HepG2 (cell line): ENCODE measurements around the gene NDUFA8. TPM values are rescaled to one million over a fixed set of nuclear protein-coding genes. Genes with fewer than 3 reads are reported as not detected.

ENCODE experiments used
- ATAC-seq: fragments of 200-7000 bp; cut with Tn5 transposase; 3 replicates; pipeline ENCODE4 v1.9.1; 2020; ENCODE audit warnings: mild to moderate bottlenecking, moderate library complexity
- BruUV-seq: library from RNA; stranded (reverse); fragments of 400-500 nt; replicated peaks from 2 replicates; lab custom pipeline; 2021; lab: Mats Ljungman, UMichigan
- CTCF ChIA-PET: fragments of 300-600 bp; formaldehyde crosslinking; extraction: SDS; loops from one replicate; lab custom pipeline; 2021; ENCODE audit warnings: low total read pairs, inconsistent platforms, low intra/inter-chr PET ratio; lab: Yijun Ruan, JAX
- POLR2A ChIA-PET: fragments of 350-600 bp; sonication (Branson Sonifier 250); formaldehyde crosslinking; loops from one replicate; lab custom pipeline; 2020; ENCODE audit warnings: antibody characterized with exemption, inconsistent platforms; lab: Yijun Ruan, JAX
- DNase-seq: peaks from one replicate; pipeline ENCODE4 v3.0.0-alpha.2; 2015; ENCODE audit warnings: low spot score
- FAIRE-seq: peaks from 3 replicates; lab custom pipeline; 2011; peaks lifted over from hg19 to GRCh38; lab: Jason Lieb, UNC
- H2AFZ ChIP-seq: one replicate; pipeline ENCODE4 v1.6.1; 2011; ENCODE audit warnings: low read length, inconsistent platforms
- H3K27ac ChIP-seq: fragments of 300-600 bp; 3 replicates; pipeline ENCODE4 v1.8.0; 2011; ENCODE audit warnings: mixed run types, mild to moderate bottlenecking, mixed read lengths, low read length, inconsistent platforms; ENCODE audit not compliant: insufficient read depth; ENCODE audit errors: extremely low read length
- H3K27me3 ChIP-seq, 2 experiments: fragments of 200-600 bp in 1 of 2; 2 replicates in 1 of 2; 3 replicates in 1 of 2; pipeline versions ENCODE4 v1.6.0 to v1.8.0; 2011; ENCODE audit warnings: low read length in 2 of 2, mild to moderate bottlenecking in 2 of 2, moderate library complexity in 2 of 2, inconsistent platforms in 1 of 2; ENCODE audit not compliant: insufficient read depth in 2 of 2, control insufficient read depth in 1 of 2
- H3K36me3 ChIP-seq, 2 experiments: fragments of 200-600 bp in 1 of 2; replicated peaks in 1 of 2; 2 replicates in 1 of 2; 3 replicates in 1 of 2; pipeline versions ENCODE4 v1.5.1 to v1.8.0; 2011; ENCODE audit warnings: low read length in 2 of 2, inconsistent platforms in 1 of 2; ENCODE audit not compliant: insufficient read depth in 2 of 2, control insufficient read depth in 1 of 2
- H3K4me1 ChIP-seq: 2 replicates; pipeline ENCODE4 v1.5.1; 2012; ENCODE audit warnings: low read length, inconsistent platforms; ENCODE audit not compliant: insufficient read depth
- H3K4me2 ChIP-seq: 2 replicates; pipeline ENCODE4 v1.6.0; 2011; ENCODE audit warnings: low read depth, low read length, inconsistent platforms
- H3K4me3 ChIP-seq, 3 experiments: fragments of 200-600 bp in 1 of 3; sonication (generic), shearing (Covaris generic) in 1 of 3; replicated peaks in 1 of 3; 2 replicates each; pipeline ENCODE4 v1.5.1; 2011 to 2016; ENCODE audit warnings: low read length in 3 of 3, inconsistent platforms in 2 of 3, low read depth in 2 of 3, mild to moderate bottlenecking in 2 of 3, control low read depth in 1 of 3, mixed read lengths in 1 of 3; ENCODE audit not compliant: insufficient read depth in 1 of 3
- H3K79me2 ChIP-seq: one replicate; pipeline ENCODE4 v1.6.1; 2011; ENCODE audit warnings: low read length, inconsistent platforms; ENCODE audit not compliant: insufficient read depth
- H3K9ac ChIP-seq: 2 replicates; pipeline ENCODE4 v1.6.0; 2011; ENCODE audit warnings: mild to moderate bottlenecking, low read depth, low read length, inconsistent platforms; ENCODE audit not compliant: insufficient read depth
- H3K9me3 ChIP-seq: 2 replicates; pipeline ENCODE4 v1.5.1; 2012; ENCODE audit warnings: mild to moderate bottlenecking, low read length
- H4K20me1 ChIP-seq: 2 replicates; pipeline ENCODE4 v1.6.0; 2011; ENCODE audit warnings: inconsistent platforms, mild to moderate bottlenecking, low read length, moderate library complexity; ENCODE audit not compliant: insufficient read depth
- EEA1 ChIP-seq: sonication (generic); formaldehyde crosslinking; IDR thresholded peaks from 2 replicates; pipeline ENCODE4 v1.5.1; 2020; ENCODE audit warnings: mild to moderate bottlenecking, missing genetic modification reagents, borderline replicate concordance
- FOXA1 ChIP-seq, 2 experiments: fragments of 450-650 bp in 1 of 2; sonication (generic) in 1 of 2; formaldehyde crosslinking in 1 of 2; IDR thresholded peaks; 2 replicates each; pipeline versions ENCODE4 v1.4.0 to v1.6.1; 2016 to 2020; ENCODE audit warnings: missing genetic modification reagents in 1 of 2
- FOXO1 ChIP-seq: sonication (generic); formaldehyde crosslinking; IDR thresholded peaks from 2 replicates; pipeline ENCODE4 v1.4.0; 2020; ENCODE audit warnings: missing genetic modification reagents
- MBNL3 ChIP-seq: fragments of 250-450 bp; sonication (Bioruptor Pico); conservative IDR thresholded peaks from 2 replicates; pipeline ENCODE4 v1.8.0; 2022; ENCODE audit warnings: mild to moderate bottlenecking, inconsistent platforms
- NKX3-1 ChIP-seq: sonication (generic); formaldehyde crosslinking; IDR thresholded peaks from 2 replicates; pipeline ENCODE4 v1.5.0; 2020; ENCODE audit warnings: missing genetic modification reagents
- REL ChIP-seq: sonication (generic); formaldehyde crosslinking; conservative IDR thresholded peaks from 2 replicates; pipeline ENCODE4 v1.8.0; 2022; ENCODE audit warnings: mild to moderate bottlenecking, missing genetic modification reagents, moderate library complexity
- RFX1 ChIP-seq: fragments of 450-650 bp; IDR thresholded peaks from 2 replicates; pipeline ENCODE4 v1.6.1; 2017
- RFX5 ChIP-seq: IDR thresholded peaks from 2 replicates; pipeline ENCODE4 v1.6.1; 2011; ENCODE audit warnings: low read depth, low read length, improper control_type of control experiment
- U2AF2 ChIP-seq: fragments of 200-400 bp; formaldehyde crosslinking; IDR thresholded peaks from 2 replicates; pipeline ENCODE4 v1.6.1; 2017; ENCODE audit warnings: low read depth, mild to moderate bottlenecking, low read length
- ZNF121 ChIP-seq: sonication (generic); formaldehyde crosslinking; IDR thresholded peaks from 2 replicates; pipeline ENCODE4 v1.5.0; 2020; ENCODE audit warnings: mild to moderate bottlenecking, missing genetic modification reagents
- ZNF543 ChIP-seq: sonication (generic); formaldehyde crosslinking; IDR thresholded peaks from 2 replicates; pipeline ENCODE4 v1.4.0; 2020; ENCODE audit warnings: mild to moderate bottlenecking, missing genetic modification reagents
- ZNF839 ChIP-seq: sonication (generic); formaldehyde crosslinking; IDR thresholded peaks from 2 replicates; pipeline ENCODE4 v1.4.0; 2020; ENCODE audit warnings: missing genetic modification reagents, mild to moderate bottlenecking, borderline replicate concordance
- WGBS: methylation state at CpG from one replicate; pipeline ENCODE4 v1.1.6; 2017; ENCODE audit warnings: low lambda C conversion rate; 5-methylcytosine and 5-hydroxymethylcytosine counted together
- in situ Hi-C: cut with HindIII; loops from 2 replicates; pipeline ENCODE4 v1.10.0; 2017; ENCODE audit warnings: low pct_unique_long_range_greater_than_20kb; ENCODE audit not compliant: extremely low pct_ligation_motif_present
- intact Hi-C: fragments of 100-400 bp; cut with micrococcal nuclease; formaldehyde crosslinking; loops from one replicate; pipeline ENCODE4 v1.10.0; 2022; ENCODE audit not compliant: unreplicated experiment
- polyA plus RNA-seq, 8 experiments: library from polyadenylated mRNA; depleted of rRNA in 3 of 8; stranded (reverse) in 7 of 8; unstranded in 1 of 8; fragments of >200 nt; fragmentation: Illumina TruSeq in 4 of 8; extraction: Trizol in 4 of 8; gene quantifications; 2 replicates each; pipeline versions ENCODE4 v1.2.1 to v1.2.3, GENCODE V29; 2011 to 2016; ENCODE audit warnings: low read depth in 4 of 8, missing spikeins in 1 of 8, mixed read lengths in 1 of 8; ENCODE audit not compliant: insufficient read depth in 1 of 8
- total RNA-seq, 5 experiments: library from RNA; depleted of rRNA; stranded (reverse); fragments of >200 nt; fragmentation: Illumina TruSeq; extraction: Trizol; gene quantifications; 2 replicates each; pipeline ENCODE4 v1.2.3, GENCODE V29; 2016; ENCODE audit warnings: low read depth in 1 of 5
- TF ChIP-seq, protein P1 (sequence below): sonication (generic); formaldehyde crosslinking; IDR thresholded peaks from 2 replicates; pipeline ENCODE4 v1.8.0; 2022; ENCODE audit warnings: mild to moderate bottlenecking, missing genetic modification reagents, moderate library complexity

NDUFA8 gene
- total and polyA plus RNA-seq, 2 of the 13 experiments (the other 11 are each of a cell fraction or from before 2014, with no cell fraction given) = 68.6 to 71.7 TPM

DNA sequence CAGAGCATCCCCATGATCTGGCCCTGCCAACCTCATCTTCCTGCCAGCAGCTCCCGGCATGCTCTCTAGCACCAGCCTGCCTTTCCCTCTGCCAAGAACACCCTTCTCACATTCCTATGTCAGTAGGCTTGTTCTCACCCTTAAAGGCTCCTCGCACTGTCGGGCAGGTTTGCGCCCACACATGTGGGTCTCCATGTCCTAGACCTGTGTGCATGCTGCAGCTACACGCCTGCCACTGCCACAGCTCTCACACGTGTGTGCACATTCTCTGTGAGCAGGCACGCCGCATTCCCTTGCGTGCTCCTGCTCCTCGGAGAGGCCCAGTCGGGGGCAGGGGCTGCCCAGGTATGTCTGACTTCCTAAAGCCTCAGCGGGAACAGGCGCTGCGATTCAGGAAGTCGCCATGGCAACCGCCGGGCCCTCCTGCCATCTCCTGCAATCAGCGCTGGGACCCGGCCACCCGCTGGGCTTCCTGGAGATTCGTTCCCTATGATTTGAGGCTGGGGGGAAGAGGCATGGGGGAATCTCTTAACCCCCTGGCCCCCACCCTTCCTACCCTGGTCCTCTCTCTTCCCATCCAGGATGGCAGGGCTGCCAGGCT lies 28.1 kb downstream of the NDUFA8 start:
- Histone ChIP-seq H3K9me3 (no peaks in the 10 kb centered on the region), H3K36me3 (no peaks in the 10 kb centered on the region), H3K4me2 (peak overlapping the region; percentile 16; the same call in 1 of the 2 replicates), H3K4me3 (no peak overlapping the region; a peak in 1 of 6 replicates), H3K27me3 (peaks cover 0 to 15% of the 10 kb centered on the region in 2 experiments; a peak in 1 of 5 replicates), H3K79me2 (no peaks in the 10 kb centered on the region), H2AFZ (no peak overlapping the region), H3K27ac (no peak overlapping the region), H3K4me1 (peaks cover 36% of the 10 kb centered on the region), H3K9ac (no peak overlapping the region), H4K20me1 (no peaks in the 10 kb centered on the region)
- no TSS peak for BruUV-seq
- ATAC-seq = no peak; the same call in 2 of the 3 replicates
- 44% methylated on average over 13 of the region's 21 CpGs for WGBS
- POLR2A ChIA-PET = no interaction called here
- CTCF ChIA-PET = no interaction called here
- intact Hi-C loops (no loop called here), in situ Hi-C loops (no loop called here)
- TF ChIP-seq RFX1 (peak; percentile 24; the same call in 1 of the 2 replicates), REL (no peak)
- TF ChIP-seq, all 625 proteins: peak for 1
- FAIRE-seq (no peak), DNase-seq (no peak)

DNA sequence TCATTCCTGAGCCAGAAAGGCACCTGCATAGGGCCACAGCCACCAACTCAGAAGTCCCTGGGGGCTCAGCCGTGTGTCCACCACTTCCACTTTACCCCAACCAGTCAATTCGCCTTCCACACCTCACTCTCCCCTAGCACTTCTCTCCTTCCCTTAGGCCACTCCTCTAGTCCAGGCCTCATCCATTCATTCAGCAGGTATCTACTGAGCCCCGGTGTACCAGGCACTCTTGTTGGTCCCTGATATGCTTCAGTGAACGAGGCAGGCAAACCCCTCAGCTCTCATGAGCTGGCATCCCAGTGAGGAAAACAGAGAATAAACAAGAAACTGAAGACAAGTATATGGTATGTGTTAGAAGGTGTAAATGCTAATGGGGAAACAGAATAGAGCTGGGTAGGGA lies 28.7 kb downstream of the NDUFA8 start:
- Histone ChIP-seq H4K20me1 (no peaks in the 10 kb centered on the region), H3K79me2 (no peaks in the 10 kb centered on the region)
- ATAC-seq = no peak
- POLR2A ChIA-PET = no interaction called here
- TF ChIP-seq RFX5 = no peak
- no peak for TF ChIP-seq U2AF2
- TF ChIP-seq EEA1 (CRISPR knock-in tag) = no peak
- TF ChIP-seq MBNL3 (CRISPR knock-in tag) = no peak
- no peak for TF ChIP-seq ZNF121 (CRISPR knock-in tag)
- no peak for TF ChIP-seq ZNF543 (CRISPR knock-in tag)
- no peak for TF ChIP-seq FOXO1 (CRISPR knock-in tag)
- TF ChIP-seq, protein P1, sequence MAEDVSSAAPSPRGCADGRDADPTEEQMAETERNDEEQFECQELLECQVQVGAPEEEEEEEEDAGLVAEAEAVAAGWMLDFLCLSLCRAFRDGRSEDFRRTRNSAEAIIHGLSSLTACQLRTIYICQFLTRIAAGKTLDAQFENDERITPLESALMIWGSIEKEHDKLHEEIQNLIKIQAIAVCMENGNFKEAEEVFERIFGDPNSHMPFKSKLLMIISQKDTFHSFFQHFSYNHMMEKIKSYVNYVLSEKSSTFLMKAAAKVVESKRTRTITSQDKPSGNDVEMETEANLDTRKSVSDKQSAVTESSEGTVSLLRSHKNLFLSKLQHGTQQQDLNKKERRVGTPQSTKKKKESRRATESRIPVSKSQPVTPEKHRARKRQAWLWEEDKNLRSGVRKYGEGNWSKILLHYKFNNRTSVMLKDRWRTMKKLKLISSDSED = no peak
- no peak for TF ChIP-seq NKX3-1 (CRISPR knock-in tag)
- no peak for TF ChIP-seq FOXA1 (IDR thresholded peaks at IDR 0.05)
- TF ChIP-seq FOXA1 (CRISPR knock-in tag; IDR thresholded peaks at IDR 0.05) = no peak
- no peak for TF ChIP-seq ZNF839 (CRISPR knock-in tag)
- TF ChIP-seq, all 625 proteins: peak for 0
- H3K27me3 ChIP-seq = peaks cover 0 to 15% of the 10 kb centered on the region in 2 experiments; a peak in 1 of 5 replicates
- no peak for DNase-seq
- in situ Hi-C loops = no loop called here
- H2AFZ ChIP-seq = no peak overlapping the region
- 15% methylated on average over 4 of the region's 4 CpGs for WGBS
- intact Hi-C loops = no loop called here
- H3K36me3 ChIP-seq = no peaks in the 10 kb centered on the region
- no TSS peak for BruUV-seq
- H3K4me3 ChIP-seq = no peak overlapping the region
- H3K4me2 ChIP-seq = peak overlapping the region; percentile 16; the same call in 1 of the 2 replicates
- no peaks in the 10 kb centered on the region for H3K9me3 ChIP-seq
- FAIRE-seq = no peak
- CTCF ChIA-PET = no interaction called here
- H3K4me1 ChIP-seq = peaks cover 41% of the 10 kb centered on the region
- H3K9ac ChIP-seq = no peak overlapping the region
- no peak overlapping the region for H3K27ac ChIP-seq
